HCT116 (cell line): ENCODE measurements around the gene CENPE. TPM values are rescaled to one million over a fixed set of nuclear protein-coding genes. Genes with fewer than 3 reads are reported as not detected.
A peak's percentile ranks its signal among the peaks of the same experiment; 100 is the strongest.

ENCODE experiments used
- CTCF ChIP-seq, 3 experiments: fragments of 200-600 bp in 1 of 3; sonication (generic) in 1 of 3; IDR thresholded peaks in 2 of 3; conservative IDR thresholded peaks in 1 of 3; 2 replicates each; pipeline ENCODE4 v1.5.1; 2012 to 2017; ENCODE audit warnings: low read depth in 2 of 3, low read length in 2 of 3, antibody characterized with exemption in 1 of 3, borderline replicate concordance in 1 of 3, control low read depth in 1 of 3, mild to moderate bottlenecking in 1 of 3, mixed read lengths in 1 of 3, mixed run types in 1 of 3, moderate library complexity in 1 of 3; ENCODE audit not compliant: insufficient read depth in 1 of 3
- EGR1 ChIP-seq: IDR thresholded peaks from 2 replicates; pipeline ENCODE4 v1.6.1; 2012; ENCODE audit warnings: low read depth
- ELF1 ChIP-seq: IDR thresholded peaks from 2 replicates; pipeline ENCODE4 v1.6.1; 2012; ENCODE audit warnings: low read depth, borderline replicate concordance
- JUND ChIP-seq: IDR thresholded peaks from 2 replicates; pipeline ENCODE4 v1.6.1; 2012
- POLR2A ChIP-seq: IDR thresholded peaks from 2 replicates; pipeline ENCODE4 v1.7.0; 2011; ENCODE audit warnings: borderline replicate concordance; ENCODE audit not compliant: insufficient read depth, insufficient read length; ENCODE audit errors: extremely low read depth
- SP1 ChIP-seq: IDR thresholded peaks from 2 replicates; pipeline ENCODE4 v1.6.1; 2012; ENCODE audit warnings: low read depth
- SRF ChIP-seq: IDR thresholded peaks from 2 replicates; pipeline ENCODE4 v1.6.1; 2012; ENCODE audit warnings: low read depth
- total RNA-seq: library from RNA; stranded (reverse); gene quantifications from one replicate; pipeline ENCODE4 v1.2.1, GENCODE V29; 2021; ENCODE audit not compliant: unreplicated experiment
- TF ChIP-seq, protein P1 (sequence below): IDR thresholded peaks from 2 replicates; pipeline ENCODE4 v1.6.1; 2011; ENCODE audit warnings: mild to moderate bottlenecking, low read length, moderate library complexity; ENCODE audit not compliant: insufficient replicate concordance; ENCODE audit errors: extremely low read depth

Gene CENPE
- total RNA-seq, 1 experiment from 2014 or later, result 31.3 TPM

- no peak; the same call in 1 of the 2 replicates for TF ChIP-seq JUND
- TF ChIP-seq ELF1, result no peak; the same call in 1 of the 2 replicates
- peak; percentile 50 to 74 (median 72) for TF ChIP-seq CTCF (IDR thresholded peaks at IDR 0.05 in 2 of 3, conservative IDR thresholded peaks at IDR 0.05 in 1 of 3; ENCODE audit: borderline replicate concordance in 1 of 3, insufficient read depth in 1 of 3, low read depth in 2 of 3, low read length in 2 of 3)
- peak; percentile 38; the same call in 1 of the 2 replicates for TF ChIP-seq SP1
- TF ChIP-seq SRF, result no peak; the same call in 1 of the 2 replicates
- TF ChIP-seq, protein P1, sequence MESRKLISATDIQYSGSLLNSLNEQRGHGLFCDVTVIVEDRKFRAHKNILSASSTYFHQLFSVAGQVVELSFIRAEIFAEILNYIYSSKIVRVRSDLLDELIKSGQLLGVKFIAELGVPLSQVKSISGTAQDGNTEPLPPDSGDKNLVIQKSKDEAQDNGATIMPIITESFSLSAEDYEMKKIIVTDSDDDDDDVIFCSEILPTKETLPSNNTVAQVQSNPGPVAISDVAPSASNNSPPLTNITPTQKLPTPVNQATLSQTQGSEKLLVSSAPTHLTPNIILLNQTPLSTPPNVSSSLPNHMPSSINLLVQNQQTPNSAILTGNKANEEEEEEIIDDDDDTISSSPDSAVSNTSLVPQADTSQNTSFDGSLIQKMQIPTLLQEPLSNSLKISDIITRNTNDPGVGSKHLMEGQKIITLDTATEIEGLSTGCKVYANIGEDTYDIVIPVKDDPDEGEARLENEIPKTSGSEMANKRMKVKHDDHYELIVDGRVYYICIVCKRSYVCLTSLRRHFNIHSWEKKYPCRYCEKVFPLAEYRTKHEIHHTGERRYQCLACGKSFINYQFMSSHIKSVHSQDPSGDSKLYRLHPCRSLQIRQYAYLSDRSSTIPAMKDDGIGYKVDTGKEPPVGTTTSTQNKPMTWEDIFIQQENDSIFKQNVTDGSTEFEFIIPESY, result no peak
- TF ChIP-seq POLR2A, result peak; percentile 51
- TF ChIP-seq EGR1, result no peak
Measured at GRCh38 chr4:103099691-103100392, 98.3 kb downstream of the CENPE start, which contains the start of gene BDH2 (continued).
